Measurements from ENCODE around the gene ARFRP1. TPM values are rescaled to one million over a fixed set of nuclear protein-coding genes. Genes with fewer than 3 reads are reported as not detected.
"Not testable (repeated sequence)": the region's sequence is repeated elsewhere in the genome, so short reads cannot be mapped to it uniquely, and the experiment has no call there.

The ARFRP1 gene
- total RNA-seq, 8 experiments from 2014 or later = 22.7 to 45.5 (median 35.1) TPM

- ATAC-seq (replicated peaks in 6 of 8) = no peak
- Histone ChIP-seq H3K4me3 (no peak overlapping the region), H3K4me1 (replicated peaks in 1 of 2) (peaks cover 25 to 26% of the 10 kb centered on the region in 2 donors), H3K27ac (no peak overlapping the region)
- WGBS, 10 experiments = 84 to 100% (median 97%) methylated on average over 1 to 9 of the region's 22 CpGs; no CpG with 5 or more reads in 7 of the 10 experiments
- in situ Hi-C loops (cut with MboI; ENCODE audit: low pct_unique_long_range_greater_than_20kb in 2 of 9, low sequenced_read_pairs in 9 of 9, unreplicated experiment in 9 of 9) = no loop called here
Observed at GRCh38 chr20:63661108-63661507, 46.7 kb downstream of the ARFRP1 start.

- H3K27ac ChIP-seq = no peak overlapping the region
- no peak overlapping the region for H3K4me3 ChIP-seq
- H3K4me1 ChIP-seq (replicated peaks in 1 of 2) = peaks cover 25 to 26% of the 10 kb centered on the region in 2 donors
- in situ Hi-C loops (cut with MboI; ENCODE audit: low pct_unique_long_range_greater_than_20kb in 2 of 9, low sequenced_read_pairs in 9 of 9, unreplicated experiment in 9 of 9) = no loop called here
- whole genome bisulfite sequencing, 10 experiments = 80 to 100% (median 83%) methylated on average over 1 to 2 of the region's 8 CpGs; no CpG with 5 or more reads in 7 of the 10 experiments
- ATAC-seq (replicated peaks in 6 of 8) = no peak
Observed at GRCh38 chr20:63660622-63661021, 47.2 kb downstream of the ARFRP1 start.

GRCh38 chr20:63660174-63660573, 47.6 kb downstream of the ARFRP1 start:
- H3K27ac ChIP-seq; in situ Hi-C loops (cut with MboI; ENCODE audit: low pct_unique_long_range_greater_than_20kb in 2 of 9, low sequenced_read_pairs in 9 of 9, unreplicated experiment in 9 of 9); H3K4me3 ChIP-seq; ATAC-seq (replicated peaks in 6 of 8): not testable (repeated sequence)
- peaks cover 21 to 22% of the 10 kb centered on the region in 2 donors for H3K4me1 ChIP-seq (replicated peaks in 1 of 2)
- 0 to 100% (median 87%) methylated on average over 1 to 4 of the region's 10 CpGs; no CpG with 5 or more reads in 5 of the 10 experiments for WGBS, 10 experiments

- Histone ChIP-seq H3K4me1 (replicated peaks in 1 of 2) (peaks cover 17 to 18% of the 10 kb centered on the region in 2 donors), H3K4me3 (peak overlapping the region; percentile 89 to 99 (median 93)), H3K27ac (no peak overlapping the region)
- no peak for ATAC-seq (replicated peaks in 6 of 8)
- in situ Hi-C loops (cut with MboI; ENCODE audit: low pct_unique_long_range_greater_than_20kb in 2 of 9, low sequenced_read_pairs in 9 of 9, unreplicated experiment in 9 of 9) = no loop called here
- 70 to 100% (median 83%) methylated on average over 1 to 9 of the region's 13 CpGs; no CpG with 5 or more reads in 2 of the 10 experiments for WGBS, 10 experiments
Observed at GRCh38 chr20:63659370-63659769, 48.4 kb downstream of the ARFRP1 start.

- WGBS, 10 experiments = 0 to 20% (median 2%) methylated on average over 1 to 12 of the region's 25 CpGs; no CpG with 5 or more reads in 4 of the 10 experiments
- peak; percentile 10 to 44 (median 35) for ATAC-seq (replicated peaks in 6 of 8)
- H3K27ac ChIP-seq = peak overlapping the region; percentile 88 to 93
- peaks cover 19 to 24% of the 10 kb centered on the region in 2 donors for H3K4me1 ChIP-seq (replicated peaks in 1 of 2)
- in situ Hi-C loops (cut with MboI; ENCODE audit: low pct_unique_long_range_greater_than_20kb in 2 of 9, low sequenced_read_pairs in 9 of 9, unreplicated experiment in 9 of 9) = no loop called here
- peak overlapping the region; percentile 89 to 99 (median 93) for H3K4me3 ChIP-seq
Observed at GRCh38 chr20:63658749-63659187, 49.0 kb downstream of the ARFRP1 start.

- WGBS, 10 experiments = 0 to 7% (median 0%) methylated on average over 1 to 11 of the region's 73 CpGs; no CpG with 5 or more reads in 4 of the 10 experiments
- peak; percentile 79 to 92 (median 84) for ATAC-seq (replicated peaks in 6 of 8)
- Histone ChIP-seq H3K4me3 (peak within 1 kb of the TSS; percentile 89 to 99 (median 93)), H3K4me1 (replicated peaks in 1 of 2) (peaks cover 20 to 26% of the 10 kb centered on the region in 2 donors), H3K27ac (peak within 1 kb of the TSS; percentile 88 to 93)
- in situ Hi-C loops (cut with MboI; ENCODE audit: low pct_unique_long_range_greater_than_20kb in 2 of 9, low sequenced_read_pairs in 9 of 9, unreplicated experiment in 9 of 9) = no loop called here
Observed at GRCh38 chr20:63657937-63658748, 49.6 kb downstream of the ARFRP1 start, which contains the start of gene RTEL1. Gene RTEL1 (plus strand): TSS chr20:63658312. CDS start chr20:63659403, 1,091 bp downstream.

- 35 to 84% (median 52%) methylated on average over 2 to 12 of the region's 31 CpGs; no CpG with 5 or more reads in 6 of the 10 experiments for WGBS, 10 experiments
- Histone ChIP-seq H3K4me1 (replicated peaks in 1 of 2) (peaks cover 20 to 26% of the 10 kb centered on the region in 2 donors), H3K4me3 (peak overlapping the region; percentile 89 to 99 (median 93)), H3K27ac (peak overlapping the region; percentile 88 to 93)
- ATAC-seq (replicated peaks in 6 of 8) = peak in 2 of 8 experiments; percentile 0 to 1
- in situ Hi-C loops (cut with MboI; ENCODE audit: low pct_unique_long_range_greater_than_20kb in 2 of 9, low sequenced_read_pairs in 9 of 9, unreplicated experiment in 9 of 9) = no loop called here
Observed at GRCh38 chr20:63657260-63657936, 50.4 kb downstream of the ARFRP1 start.

GRCh38 chr20:63656451-63656850, 51.3 kb downstream of the ARFRP1 start:
- in situ Hi-C loops (cut with MboI; ENCODE audit: low pct_unique_long_range_greater_than_20kb in 2 of 9, low sequenced_read_pairs in 9 of 9, unreplicated experiment in 9 of 9) = no loop called here

GRCh38 chr20:63655249-63655648, 52.5 kb downstream of the ARFRP1 start:
- H3K27ac ChIP-seq = no peak overlapping the region
- H3K4me3 ChIP-seq = no peak overlapping the region
- 0 to 100% (median 93%) methylated on average over 1 to 2 of the region's 4 CpGs; no CpG with 5 or more reads in 7 of the 10 experiments for WGBS, 10 experiments
- ATAC-seq (replicated peaks in 6 of 8) = no peak
- in situ Hi-C loops (cut with MboI; ENCODE audit: low pct_unique_long_range_greater_than_20kb in 2 of 9, low sequenced_read_pairs in 9 of 9, unreplicated experiment in 9 of 9) = no loop called here
- peaks cover 26 to 35% of the 10 kb centered on the region in 2 donors for H3K4me1 ChIP-seq (replicated peaks in 1 of 2)

More at GRCh38 chr20:63656451-63656850, 51.3 kb downstream of the ARFRP1 start:
- no peak for ATAC-seq (replicated peaks in 6 of 8)
- Histone ChIP-seq H3K4me1 (replicated peaks in 1 of 2) (peaks cover 23 to 32% of the 10 kb centered on the region in 2 donors), H3K4me3 (no peak overlapping the region), H3K27ac (no peak overlapping the region)
- WGBS, 10 experiments = 76 to 100% (median 89%) methylated on average over 1 to 3 of the region's 3 CpGs; no CpG with 5 or more reads in 6 of the 10 experiments

GRCh38 chr20:63653974-63654668, 53.7 kb downstream of the ARFRP1 start:
- WGBS, 10 experiments = 58 to 80% methylated on average over 1 to 3 of the region's 15 CpGs; no CpG with 5 or more reads in 8 of the 10 experiments
- Histone ChIP-seq H3K4me3 (peak overlapping the region; percentile 35 to 100 (median 37)), H3K27ac (peak overlapping the region; percentile 81 to 90), H3K4me1 (replicated peaks in 1 of 2) (peaks cover 22 to 30% of the 10 kb centered on the region in 2 donors)
- in situ Hi-C loops (cut with MboI; ENCODE audit: low pct_unique_long_range_greater_than_20kb in 2 of 9, low sequenced_read_pairs in 9 of 9, unreplicated experiment in 9 of 9) = no loop called here
- ATAC-seq (replicated peaks in 6 of 8) = no peak

- Histone ChIP-seq H3K4me1 (replicated peaks in 1 of 2) (peaks cover 21 to 28% of the 10 kb centered on the region in 2 donors), H3K27ac (peak within 1 kb of the TSS; percentile 88 to 96), H3K4me3 (peak within 1 kb of the TSS; percentile 53 to 100 (median 88))
- WGBS, 10 experiments = no CpG with 5 or more reads among the region's 73 CpGs
- in situ Hi-C loops (cut with MboI; ENCODE audit: low pct_unique_long_range_greater_than_20kb in 2 of 9, low sequenced_read_pairs in 9 of 9, unreplicated experiment in 9 of 9) = no loop called here
- peak; percentile 45 to 71 (median 66) for ATAC-seq (replicated peaks in 6 of 8)
Observed at GRCh38 chr20:63653041-63653973, 54.5 kb downstream of the ARFRP1 start, which contains the start of gene STMN3. Gene STMN3 (minus strand): TSS chr20:63653424. CDS start chr20:63653345, 79 bp downstream.

Measured in motor neuron (in vitro differentiated cells).